IMR-90 (cell line): ENCODE measurements around the gene GATAD2A. TPM values are rescaled to one million over a fixed set of nuclear protein-coding genes. Genes with fewer than 3 reads are reported as not detected.

Experiments used
- ATAC-seq: fragments of 200-7000 bp; cut with Tn5 transposase; 2 replicates; pipeline ENCODE4 v1.9.1; 2020; ENCODE audit warnings: low read depth, mild to moderate bottlenecking, moderate library complexity
- BruUV-seq: library from RNA; stranded (reverse); fragments of 400-500 nt; replicated peaks from 2 replicates; lab custom pipeline; 2021; lab: Mats Ljungman, UMichigan
- CTCF ChIA-PET: fragments of 300-600 bp; formaldehyde crosslinking; extraction: SDS; loops from one replicate; lab custom pipeline; 2021; ENCODE audit warnings: antibody characterized with exemption; lab: Yijun Ruan, JAX
- POLR2A ChIA-PET: fragments of 300-600 bp; sonication (Branson Sonifier 250); formaldehyde crosslinking; loops from one replicate; lab custom pipeline; 2022; ENCODE audit warnings: antibody characterized with exemption; ENCODE audit not compliant: unreplicated experiment; lab: Charles Lee
- DNase-seq: peaks from one replicate; pipeline ENCODE4 v3.0.0; 2013
- H2AFZ ChIP-seq: replicated peaks from 2 replicates; pipeline ENCODE3; 2013; ENCODE audit warnings: low read length, mild to moderate bottlenecking; ENCODE audit not compliant: poor library complexity
- H2AK5ac ChIP-seq: 2 replicates; pipeline ENCODE4 v1.6.1; 2013; ENCODE audit warnings: low read depth, low read length, inconsistent platforms
- H2AK9ac ChIP-seq: replicated peaks from 2 replicates; pipeline ENCODE3; 2013; ENCODE audit warnings: mild to moderate bottlenecking, low read depth, low read length, moderate library complexity; ENCODE audit not compliant: poor library complexity
- H2BK120ac ChIP-seq: 2 replicates; pipeline ENCODE4 v1.6.1; 2013; ENCODE audit warnings: low read depth, low read length, inconsistent platforms
- H2BK15ac ChIP-seq: 3 replicates; pipeline ENCODE4 v1.6.1; 2013; ENCODE audit warnings: low read depth, low read length, inconsistent platforms
- H2BK20ac ChIP-seq: 2 replicates; pipeline ENCODE4 v1.6.1; 2013; ENCODE audit warnings: low read depth, mild to moderate bottlenecking, inconsistent platforms, low read length, moderate library complexity
- H2BK5ac ChIP-seq: 2 replicates; pipeline ENCODE4 v1.6.1; 2013; ENCODE audit warnings: mild to moderate bottlenecking, low read depth, low read length, inconsistent platforms; ENCODE audit not compliant: poor library complexity, severe bottlenecking
- H3K14ac ChIP-seq: replicated peaks from 2 replicates; pipeline ENCODE4 v1.6.1; 2013; ENCODE audit warnings: low read depth, low read length, inconsistent platforms
- H3K18ac ChIP-seq: 2 replicates; pipeline ENCODE4 v1.6.1; 2013; ENCODE audit warnings: low read depth, low read length, control low read depth
- H3K23ac ChIP-seq: 2 replicates; pipeline ENCODE4 v1.6.1; 2013; ENCODE audit warnings: low read depth, low read length, inconsistent platforms
- H3K27ac ChIP-seq: 2 replicates; pipeline ENCODE4 v1.5.1; 2013; ENCODE audit warnings: mild to moderate bottlenecking, control low read depth, low read length; ENCODE audit not compliant: insufficient read depth
- H3K27me3 ChIP-seq: 2 replicates; pipeline ENCODE4 v1.6.1; 2013; ENCODE audit warnings: low read length; ENCODE audit not compliant: control insufficient read depth, insufficient read depth
- H3K36me3 ChIP-seq: 2 replicates; pipeline ENCODE4 v1.6.1; 2013; ENCODE audit warnings: low read length, mixed read lengths; ENCODE audit not compliant: control insufficient read depth, insufficient read depth
- H3K4ac ChIP-seq: 2 replicates; pipeline ENCODE4 v1.6.1; 2013; ENCODE audit warnings: low read depth, low read length, inconsistent platforms
- H3K4me1 ChIP-seq: 2 replicates; pipeline ENCODE4 v1.6.1; 2013; ENCODE audit warnings: low read length, mixed read lengths; ENCODE audit not compliant: control insufficient read depth, insufficient read depth
- H3K4me2 ChIP-seq: 2 replicates; pipeline ENCODE4 v1.6.1; 2013; ENCODE audit warnings: low read depth, mild to moderate bottlenecking, control low read depth, low read length, moderate library complexity
- H3K4me3 ChIP-seq: 2 replicates; pipeline ENCODE4 v1.5.1; 2013; ENCODE audit warnings: low read depth, mild to moderate bottlenecking, control low read depth, low read length, moderate library complexity; ENCODE audit not compliant: insufficient read depth
- H3K56ac ChIP-seq: 2 replicates; pipeline ENCODE4 v1.6.1; 2013; ENCODE audit warnings: low read length, inconsistent platforms; ENCODE audit not compliant: insufficient read depth; ENCODE audit errors: extremely low read depth
- H3K79me1 ChIP-seq, 2 experiments: 2 replicates each; pipeline ENCODE4 v1.6.1; 2013; ENCODE audit warnings: low read length in 2 of 2, inconsistent platforms in 1 of 2, low read depth in 1 of 2
- H3K9ac ChIP-seq: 2 replicates; pipeline ENCODE4 v1.6.1; 2013; ENCODE audit warnings: low read depth, low read length, control low read depth
- H3K9me1 ChIP-seq: 2 replicates; pipeline ENCODE4 v1.6.1; 2013; ENCODE audit warnings: low read length, inconsistent platforms; ENCODE audit not compliant: insufficient read depth
- H3K9me3 ChIP-seq: 2 replicates; pipeline ENCODE4 v1.6.1; 2013; ENCODE audit warnings: low read length; ENCODE audit not compliant: control insufficient read depth, insufficient read depth
- H4K20me1 ChIP-seq: 2 replicates; pipeline ENCODE4 v1.6.1; 2013; ENCODE audit warnings: low read length, inconsistent platforms; ENCODE audit not compliant: insufficient read depth
- H4K5ac ChIP-seq: 2 replicates; pipeline ENCODE4 v1.6.1; 2013; ENCODE audit warnings: mild to moderate bottlenecking, low read depth, low read length, control low read depth
- H4K8ac ChIP-seq, 2 experiments: 2 replicates each; pipeline ENCODE4 v1.6.1; 2013; ENCODE audit warnings: low read depth in 2 of 2, low read length in 2 of 2, control low read depth in 1 of 2, inconsistent platforms in 1 of 2
- H4K91ac ChIP-seq: 2 replicates; pipeline ENCODE4 v1.6.1; 2013; ENCODE audit warnings: low read depth, low read length, inconsistent platforms; ENCODE audit not compliant: insufficient read depth
- CEBPB ChIP-seq: IDR thresholded peaks from 2 replicates; pipeline ENCODE4 v1.6.1; 2012; ENCODE audit warnings: low read depth, low read length, improper control_type of control experiment
- RFX5 ChIP-seq: IDR thresholded peaks from 2 replicates; pipeline ENCODE4 v1.8.0; 2012; ENCODE audit warnings: low read depth, mild to moderate bottlenecking, low read length, moderate library complexity
- WGBS, 2 experiments: methylation state at CpG; one replicate each; pipeline versions ENCODE4 v1.1.5 to v1.1.7; 2013; ENCODE audit warnings: missing lambda C conversion rate in 2 of 2; ENCODE audit not compliant: insufficient read length in 1 of 2; ENCODE audit errors: extremely low coverage in 2 of 2; 5-methylcytosine and 5-hydroxymethylcytosine counted together
- dilution Hi-C: fragments of 300-500 bp; cut with HindIII; formaldehyde crosslinking; loops from one replicate; pipeline ENCODE4 v1.14.3; 2018; ENCODE audit warnings: low sequenced_read_pairs; ENCODE audit not compliant: unreplicated experiment
- in situ Hi-C: fragments of 300-500 bp; cut with MboI; formaldehyde crosslinking; loops from 3 replicates; pipeline ENCODE4 v1.14.3; 2019; ENCODE audit warnings: low sequenced_read_pairs, inconsistent platforms, mixed read lengths
- intact Hi-C: fragments of 100-400 bp; cut with micrococcal nuclease; formaldehyde crosslinking; loops from 2 replicates; pipeline ENCODE4 v1.10.0; 2022
- polyA plus RNA-seq, 3 experiments: library from polyadenylated mRNA; depleted of rRNA; stranded (reverse); fragments of >200 nt; gene quantifications; 2 replicates each; pipeline ENCODE4 v1.2.3, GENCODE V29; 2012; ENCODE audit warnings: low replicate concordance in 1 of 3
- total RNA-seq: library from RNA; depleted of rRNA; stranded (reverse); fragments of >200 nt; gene quantifications from 2 replicates; pipeline ENCODE4 v1.2.3, GENCODE V29; 2012

GATAD2A gene
- total and polyA plus RNA-seq, 2 of the 4 experiments (the other 2 are of a cell fraction): 23.5 to 33.2 TPM

- Histone ChIP-seq H2AFZ (no peak overlapping the region), H3K79me1 (peaks cover 26 to 83% of the 10 kb centered on the region in 2 experiments), H3K18ac (no peak overlapping the region), H3K4ac (no peak overlapping the region), H2AK9ac (no peak overlapping the region), H2AK5ac (no peak overlapping the region), H3K9me1 (peaks cover 38% of the 10 kb centered on the region), H3K27ac (no peak overlapping the region), H3K4me3 (no peak overlapping the region), H3K9me3 (no peaks in the 10 kb centered on the region), H2BK15ac (no peak overlapping the region), H3K36me3 (peaks cover 3% of the 10 kb centered on the region), H3K4me1 (peaks cover 9% of the 10 kb centered on the region), H4K91ac (no peak overlapping the region), H3K23ac (no peak overlapping the region), H3K4me2 (no peak overlapping the region), H3K14ac (no peak overlapping the region; the same call in 1 of the 2 replicates), H3K56ac (no peak overlapping the region), H2BK120ac (no peak overlapping the region), H3K27me3 (no peaks in the 10 kb centered on the region), H2BK5ac (no peak overlapping the region), H2BK20ac (no peak overlapping the region), H4K5ac (no peak overlapping the region), H4K8ac (no peak overlapping the region), H4K20me1 (peaks cover 82% of the 10 kb centered on the region), H3K9ac (no peak overlapping the region)
- CTCF ChIA-PET: no interaction called here
- no CpG with 5 or more reads among the region's 9 CpGs for WGBS, 2 experiments
- DNase-seq (no peak), ATAC-seq (no peak)
- in situ Hi-C loops: no loop called here
- dilution Hi-C loops: no loop called here
- peak; percentile 24; the same call in 1 of the 2 replicates for TF ChIP-seq CEBPB
- no peak for TF ChIP-seq RFX5
- intact Hi-C loops: no loop called here
- POLR2A ChIA-PET: no interaction called here
- no TSS peak for BruUV-seq
These were observed 37.8 kb downstream of the GATAD2A start for GRCh38 chr19:19443283-19443682.
